ENCODE measurements around the gene UBR1. TPM values are rescaled to one million over a fixed set of nuclear protein-coding genes. Genes with fewer than 3 reads are reported as not detected.

The UBR1 gene
- total and polyA plus RNA-seq, 3 donors from 2014 or later, result 21.3 to 40.7 (median 36.5) TPM

DNA sequence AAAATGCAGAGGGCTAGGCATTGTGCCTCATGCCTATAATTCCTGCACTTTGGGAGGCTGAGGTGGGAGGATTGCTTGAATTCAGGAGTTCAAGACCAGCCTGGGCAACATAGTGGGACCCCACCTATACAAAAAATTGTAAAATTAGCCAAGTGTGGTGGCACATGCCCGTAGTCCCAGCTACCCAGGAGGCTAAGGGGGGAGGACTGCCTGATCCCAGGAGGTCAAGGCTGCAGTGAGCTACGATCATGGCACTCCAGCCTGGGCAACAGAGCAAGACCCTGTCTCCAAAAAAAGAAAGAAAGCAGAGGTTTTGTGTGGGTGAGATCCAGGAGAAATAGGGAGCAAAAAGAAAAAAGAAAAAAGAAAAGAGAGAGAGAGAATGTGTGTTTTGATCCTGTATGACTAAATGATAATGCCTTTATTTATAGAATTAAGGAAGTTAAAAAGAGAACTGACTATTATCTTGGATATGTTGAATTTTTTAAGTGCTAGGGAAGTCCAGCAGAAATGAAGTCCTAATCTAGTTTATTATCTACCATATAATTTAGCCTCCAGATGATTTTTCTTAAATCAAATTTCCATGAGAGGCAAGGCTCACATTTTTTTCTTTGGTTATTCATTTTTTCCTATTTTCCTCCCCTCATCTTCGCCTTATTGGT is 190.1 kb downstream of the UBR1 start:
- no peaks in the 10 kb centered on the region for H3K27me3 ChIP-seq
- DNase-seq, result no peak
- no peak for TF ChIP-seq POLR2A (IDR thresholded peaks at IDR 0.05)
- TF ChIP-seq, protein P1, sequence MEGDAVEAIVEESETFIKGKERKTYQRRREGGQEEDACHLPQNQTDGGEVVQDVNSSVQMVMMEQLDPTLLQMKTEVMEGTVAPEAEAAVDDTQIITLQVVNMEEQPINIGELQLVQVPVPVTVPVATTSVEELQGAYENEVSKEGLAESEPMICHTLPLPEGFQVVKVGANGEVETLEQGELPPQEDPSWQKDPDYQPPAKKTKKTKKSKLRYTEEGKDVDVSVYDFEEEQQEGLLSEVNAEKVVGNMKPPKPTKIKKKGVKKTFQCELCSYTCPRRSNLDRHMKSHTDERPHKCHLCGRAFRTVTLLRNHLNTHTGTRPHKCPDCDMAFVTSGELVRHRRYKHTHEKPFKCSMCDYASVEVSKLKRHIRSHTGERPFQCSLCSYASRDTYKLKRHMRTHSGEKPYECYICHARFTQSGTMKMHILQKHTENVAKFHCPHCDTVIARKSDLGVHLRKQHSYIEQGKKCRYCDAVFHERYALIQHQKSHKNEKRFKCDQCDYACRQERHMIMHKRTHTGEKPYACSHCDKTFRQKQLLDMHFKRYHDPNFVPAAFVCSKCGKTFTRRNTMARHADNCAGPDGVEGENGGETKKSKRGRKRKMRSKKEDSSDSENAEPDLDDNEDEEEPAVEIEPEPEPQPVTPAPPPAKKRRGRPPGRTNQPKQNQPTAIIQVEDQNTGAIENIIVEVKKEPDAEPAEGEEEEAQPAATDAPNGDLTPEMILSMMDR (IDR thresholded peaks at IDR 0.05), result no peak
- WGBS, 2 donors, result 76 to 89% methylated on average over 3 of the region's 3 CpGs
- intact Hi-C loops (cut with DNase I; ENCODE audit: low total_unique reads), result no loop called here
- H3K9me3 ChIP-seq, result no peaks in the 10 kb centered on the region
- H3K27ac ChIP-seq, result no peak overlapping the region
- H3K36me3 ChIP-seq (ENCODE audit: low read depth, missing control alignments), result no peaks in the 10 kb centered on the region
- no peak overlapping the region for H3K4me3 ChIP-seq
- peaks cover 9% of the 10 kb centered on the region for H3K4me1 ChIP-seq

DNA sequence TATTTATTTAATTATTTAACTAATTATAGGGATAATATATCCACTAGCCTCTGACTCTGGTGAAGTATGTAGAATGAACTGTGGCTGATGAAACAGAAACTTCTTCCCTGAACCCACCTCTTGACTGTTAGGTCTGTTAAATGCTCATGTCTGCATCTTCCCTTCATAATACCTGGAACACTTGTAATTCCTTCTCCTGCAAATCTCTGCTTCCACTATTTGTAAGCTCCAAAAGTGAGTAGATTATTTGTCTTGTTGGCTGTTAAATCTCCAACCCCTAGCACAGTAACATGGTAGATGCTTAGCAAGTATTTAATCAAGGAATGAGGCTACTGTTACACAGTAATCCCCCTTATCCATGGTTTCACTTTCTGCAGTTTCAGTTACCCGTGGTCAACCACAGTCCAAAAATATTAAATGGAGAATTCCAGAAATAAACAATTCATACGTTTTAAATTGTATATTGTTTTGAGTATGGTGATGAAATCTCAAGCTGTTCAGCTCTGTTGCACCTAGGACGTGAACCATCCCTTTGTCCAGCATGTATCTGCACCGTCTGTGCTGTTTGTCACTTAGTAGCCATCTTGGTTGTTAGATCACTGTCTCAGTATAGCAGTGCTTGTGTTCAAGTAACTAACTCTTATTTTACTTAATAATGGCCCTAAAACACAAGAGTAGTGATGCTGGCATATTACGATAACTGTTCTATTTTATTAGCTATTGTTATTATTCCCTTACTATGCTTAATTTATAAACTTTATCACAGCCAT is 190.9 kb downstream of the UBR1 start:
- peaks cover 9% of the 10 kb centered on the region for H3K4me1 ChIP-seq
- no peaks in the 10 kb centered on the region for H3K36me3 ChIP-seq (ENCODE audit: low read depth, missing control alignments)
- H3K27me3 ChIP-seq, result no peaks in the 10 kb centered on the region
- H3K9me3 ChIP-seq, result no peaks in the 10 kb centered on the region
- no peak overlapping the region for H3K4me3 ChIP-seq
- H3K27ac ChIP-seq, result no peak overlapping the region
- intact Hi-C loops (cut with DNase I; ENCODE audit: low total_unique reads), result no loop called here
- no peak for DNase-seq
- TF ChIP-seq, protein P1 (IDR thresholded peaks at IDR 0.05), result no peak
- TF ChIP-seq POLR2A (IDR thresholded peaks at IDR 0.05), result no peak
- WGBS, 2 donors, result 72 to 82% methylated on average over 5 of the region's 5 CpGs

DNA sequence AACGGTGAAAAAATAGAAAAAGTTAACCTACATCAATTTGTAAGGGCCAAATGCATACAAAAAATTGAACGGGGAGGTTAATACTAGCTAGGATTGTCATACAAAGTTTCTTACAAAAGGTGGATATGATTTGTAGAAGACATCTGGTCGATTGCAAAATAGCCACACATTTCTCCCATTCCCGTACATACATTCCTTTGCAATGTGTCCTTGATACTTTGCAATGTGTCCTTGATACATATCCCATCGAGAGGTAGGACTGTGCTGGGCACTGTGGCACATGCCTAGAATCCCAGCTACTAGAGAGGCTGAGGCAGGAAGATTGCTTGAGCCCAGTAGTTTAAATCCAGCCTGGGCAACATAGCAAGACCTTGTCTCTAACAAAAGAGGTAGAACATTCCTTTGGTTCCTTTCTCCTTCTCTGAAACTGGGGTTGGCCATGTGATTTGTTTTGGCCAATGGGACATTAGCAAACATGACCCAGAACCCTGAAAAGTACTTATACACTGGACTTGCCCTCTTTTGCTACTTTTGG is 194.7 kb downstream of the UBR1 start:
- Histone ChIP-seq H3K36me3 (ENCODE audit: low read depth, missing control alignments) (no peaks in the 10 kb centered on the region), H3K9me3 (no peaks in the 10 kb centered on the region), H3K4me1 (no peaks in the 10 kb centered on the region), H3K4me3 (no peak overlapping the region), H3K27me3 (no peaks in the 10 kb centered on the region), H3K27ac (no peak overlapping the region)
- intact Hi-C loops (cut with DNase I; ENCODE audit: low total_unique reads), result no loop called here
- WGBS, 2 donors, result 66 to 80% methylated on average over 5 of the region's 5 CpGs
- TF ChIP-seq POLR2A (IDR thresholded peaks at IDR 0.05), result no peak
- TF ChIP-seq, protein P1 (IDR thresholded peaks at IDR 0.05), result no peak
- DNase-seq, result no peak

DNA sequence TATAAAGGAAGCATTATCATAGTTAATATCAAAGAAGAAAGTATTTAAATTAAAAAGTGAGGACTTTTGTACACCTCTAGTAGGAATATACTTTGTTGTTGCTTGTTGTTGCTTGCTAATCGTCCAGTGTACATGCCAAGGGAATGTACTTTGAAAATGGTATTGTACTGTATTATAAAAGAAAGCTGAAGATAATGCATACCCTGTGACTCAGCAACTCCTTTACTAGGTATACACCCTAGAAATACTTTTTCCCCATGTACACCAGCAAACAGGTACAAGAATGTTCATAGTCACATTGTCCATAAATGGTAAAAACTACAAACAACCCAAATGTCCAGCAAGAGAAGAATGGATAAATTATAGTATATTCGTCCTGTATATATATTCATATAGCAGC is 197.3 kb downstream of the UBR1 start:
- TF ChIP-seq, protein P1 (IDR thresholded peaks at IDR 0.05), result no peak
- no peak for TF ChIP-seq POLR2A (IDR thresholded peaks at IDR 0.05)
- H3K27ac ChIP-seq, result no peak overlapping the region
- H3K4me3 ChIP-seq, result no peak overlapping the region
- no peaks in the 10 kb centered on the region for H3K27me3 ChIP-seq
- H3K4me1 ChIP-seq, result no peaks in the 10 kb centered on the region
- no peak for DNase-seq
- WGBS, 2 donors, result 84 to 87% methylated on average over 2 of the region's 2 CpGs
- H3K36me3 ChIP-seq (ENCODE audit: low read depth, missing control alignments), result no peaks in the 10 kb centered on the region
- intact Hi-C loops (cut with DNase I; ENCODE audit: low total_unique reads), result no loop called here
- H3K9me3 ChIP-seq, result no peaks in the 10 kb centered on the region
